HG02642 (cell line): Measurements from ENCODE around the gene KIF18A.
"Not testable (repeated sequence)": the region's sequence is repeated elsewhere in the genome, so short reads cannot be mapped to it uniquely, and the experiment has no call there.

Source experiments
- ATAC-seq: cut with Tn5 transposase; IDR thresholded peaks from one replicate; pipeline ENCODE4 v1.9.1; 2021; ENCODE audit warnings: mild to moderate bottlenecking; ENCODE audit not compliant: unreplicated experiment, poor library complexity

The KIF18A gene

GRCh38 chr11:28107191-28107749 lies 686 bp downstream of the KIF18A start:
- peak; percentile 0 for ATAC-seq

GRCh38 chr11:28106353-28107043 lies 1.5 kb downstream of the KIF18A start:
- no peak for ATAC-seq

- no peak for ATAC-seq
These were observed 2.1 kb downstream of the KIF18A start for GRCh38 chr11:28105869-28106268.

- no peak for ATAC-seq
These were observed 3.0 kb downstream of the KIF18A start for GRCh38 chr11:28104984-28105383.

- ATAC-seq, result no peak
These were observed 3.5 kb downstream of the KIF18A start for GRCh38 chr11:28104425-28104824.

- ATAC-seq, result not testable (repeated sequence)
These were observed 5.7 kb downstream of the KIF18A start for GRCh38 chr11:28102300-28102699.

GRCh38 chr11:28100665-28101064 lies 7.3 kb downstream of the KIF18A start:
- no peak for ATAC-seq

GRCh38 chr11:28099715-28100114 lies 8.2 kb downstream of the KIF18A start:
- no peak for ATAC-seq

GRCh38 chr11:28098257-28098656 lies 9.7 kb downstream of the KIF18A start:
- no peak for ATAC-seq

- ATAC-seq, result no peak
These were observed 15.2 kb downstream of the KIF18A start for GRCh38 chr11:28092786-28093185.

- ATAC-seq, result no peak
These were observed 17.8 kb downstream of the KIF18A start for GRCh38 chr11:28090052-28090749.

- no peak for ATAC-seq
These were observed 18.6 kb downstream of the KIF18A start for GRCh38 chr11:28089378-28089777.

GRCh38 chr11:28087693-28088092 lies 20.3 kb downstream of the KIF18A start:
- not testable (repeated sequence) for ATAC-seq

GRCh38 chr11:28087192-28087591 lies 20.8 kb downstream of the KIF18A start:
- ATAC-seq, result not testable (repeated sequence)

- ATAC-seq, result no peak
These were observed 21.4 kb downstream of the KIF18A start for GRCh38 chr11:28086569-28086968.

GRCh38 chr11:28083118-28083517 lies 24.8 kb downstream of the KIF18A start:
- ATAC-seq, result no peak

- no peak for ATAC-seq
These were observed 30.4 kb downstream of the KIF18A start for GRCh38 chr11:28077521-28077920.

GRCh38 chr11:28072321-28072720 lies 35.6 kb downstream of the KIF18A start:
- no peak for ATAC-seq

GRCh38 chr11:28071305-28071704 lies 36.7 kb downstream of the KIF18A start:
- ATAC-seq, result no peak

GRCh38 chr11:28058333-28058732 lies 49.6 kb downstream of the KIF18A start:
- ATAC-seq, result no peak

- no peak for ATAC-seq
These were observed 53.1 kb downstream of the KIF18A start for GRCh38 chr11:28054821-28055220.
